ENCODE results near the gene A3GALT2. TPM values are rescaled to one million over a fixed set of nuclear protein-coding genes. Genes with fewer than 3 reads are reported as not detected.

Gene A3GALT2
- total and polyA plus RNA-seq, 9 of the 15 experiments (the other 6 are each of a cell fraction or from before 2014, with no cell fraction given) = not detected

DNA sequence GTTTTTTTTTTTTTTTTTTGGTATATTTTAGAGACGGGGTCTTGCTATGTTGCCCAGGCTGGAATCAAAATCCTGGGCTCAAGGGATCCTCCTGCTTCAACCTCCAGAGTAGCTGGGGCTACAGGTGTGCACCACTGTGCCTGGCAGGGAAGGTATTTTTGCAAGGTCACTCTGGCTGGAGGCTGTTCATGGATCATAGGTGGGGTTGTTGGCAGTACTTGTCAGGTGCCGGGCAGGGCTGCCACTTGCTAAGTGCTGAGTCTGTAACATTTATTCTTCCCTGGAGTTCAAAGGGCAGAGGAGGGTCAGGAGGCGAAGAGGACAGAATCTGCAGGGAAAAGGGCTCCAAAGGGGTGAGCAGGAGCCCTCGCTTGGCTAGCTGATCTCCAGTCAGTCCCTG is 24.1 kb downstream of the A3GALT2 start:
- in situ Hi-C loops (cut with MboI) (loop anchor here (5.0 to 10.0 kb wide), 3 partner anchors 70 to 315 kb away; no protein-coding TSS in a partner anchor), intact Hi-C loops (cut with micrococcal nuclease) (loop anchor here (10.0 kb wide), 1 partner anchor 162 kb away; no protein-coding TSS in a partner anchor)
- POLR2A ChIA-PET = no interaction called here
- TF ChIP-seq, protein P1, sequence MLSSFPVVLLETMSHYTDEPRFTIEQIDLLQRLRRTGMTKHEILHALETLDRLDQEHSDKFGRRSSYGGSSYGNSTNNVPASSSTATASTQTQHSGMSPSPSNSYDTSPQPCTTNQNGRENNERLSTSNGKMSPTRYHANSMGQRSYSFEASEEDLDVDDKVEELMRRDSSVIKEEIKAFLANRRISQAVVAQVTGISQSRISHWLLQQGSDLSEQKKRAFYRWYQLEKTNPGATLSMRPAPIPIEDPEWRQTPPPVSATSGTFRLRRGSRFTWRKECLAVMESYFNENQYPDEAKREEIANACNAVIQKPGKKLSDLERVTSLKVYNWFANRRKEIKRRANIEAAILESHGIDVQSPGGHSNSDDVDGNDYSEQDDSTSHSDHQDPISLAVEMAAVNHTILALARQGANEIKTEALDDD (IDR thresholded peaks at IDR 0.05) = no peak
- TF ChIP-seq, protein P2, sequence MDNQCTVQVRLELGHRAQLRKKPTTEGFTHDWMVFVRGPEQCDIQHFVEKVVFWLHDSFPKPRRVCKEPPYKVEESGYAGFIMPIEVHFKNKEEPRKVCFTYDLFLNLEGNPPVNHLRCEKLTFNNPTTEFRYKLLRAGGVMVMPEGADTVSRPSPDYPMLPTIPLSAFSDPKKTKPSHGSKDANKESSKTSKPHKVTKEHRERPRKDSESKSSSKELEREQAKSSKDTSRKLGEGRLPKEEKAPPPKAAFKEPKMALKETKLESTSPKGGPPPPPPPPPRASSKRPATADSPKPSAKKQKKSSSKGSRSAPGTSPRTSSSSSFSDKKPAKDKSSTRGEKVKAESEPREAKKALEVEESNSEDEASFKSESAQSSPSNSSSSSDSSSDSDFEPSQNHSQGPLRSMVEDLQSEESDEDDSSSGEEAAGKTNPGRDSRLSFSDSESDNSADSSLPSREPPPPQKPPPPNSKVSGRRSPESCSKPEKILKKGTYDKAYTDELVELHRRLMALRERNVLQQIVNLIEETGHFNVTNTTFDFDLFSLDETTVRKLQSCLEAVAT (IDR thresholded peaks at IDR 0.05) = no peak
- no peak for TF ChIP-seq JUND (IDR thresholded peaks at IDR 0.05; ENCODE audit: borderline replicate concordance, low read depth, low read length)
- TF ChIP-seq JUND (tag; IDR thresholded peaks at IDR 0.05; ENCODE audit: borderline replicate concordance, low read depth, low read length) = no peak
- peak; percentile 63 for TF ChIP-seq ZNF121 (CRISPR knock-in tag; conservative IDR thresholded peaks at IDR 0.05)
- no peak for TF ChIP-seq PHF20 (IDR thresholded peaks at IDR 0.05; ENCODE audit: partially characterized antibody)
- no peak for TF ChIP-seq ZZZ3 (IDR thresholded peaks at IDR 0.05)
- TF ChIP-seq POLR2H (tag; IDR thresholded peaks at IDR 0.05; ENCODE audit: low read depth) = no peak
- TF ChIP-seq HDGF (IDR thresholded peaks at IDR 0.05) = no peak
- TF ChIP-seq ZNF316 (IDR thresholded peaks at IDR 0.05) = 0 out of 2 replicates have a peak, but pooled peaks have one; percentile 2
- no peak for TF ChIP-seq THRA (IDR thresholded peaks at IDR 0.05)
- no peak for TF ChIP-seq RERE (CRISPR knock-in tag; IDR thresholded peaks at IDR 0.05; ENCODE audit: borderline replicate concordance)
- no peak for TF ChIP-seq ZNF23 (CRISPR knock-in tag; IDR thresholded peaks at IDR 0.05)
- TF ChIP-seq ZKSCAN8 (CRISPR knock-in tag; IDR thresholded peaks at IDR 0.05) = no peak

More for the DNA sequence above, 24.1 kb downstream of the A3GALT2 start:
- peaks cover 4% of the 10 kb centered on the region; the same call in 1 of the 2 replicates for H4K20me1 ChIP-seq (replicated peaks; ENCODE audit: control insufficient read depth, insufficient read depth, low read length)
- no peak overlapping the region for H3K9ac ChIP-seq (ENCODE audit: insufficient read depth in 1 of 2, low read depth in 2 of 2, low read length in 2 of 2)
- CTCF ChIA-PET (ENCODE audit: low intra/inter-chr PET ratio) = interaction anchor here (1.8 to 4.1 kb wide), 3 partner anchors 71 to 173 kb away, joined by 10 to 59 read pairs (median 15); no protein-coding TSS in a partner anchor
- no peak overlapping the region for H2AFZ ChIP-seq (ENCODE audit: low read depth, low read length)
- no peaks in the 10 kb centered on the region for H3K9me3 ChIP-seq (replicated peaks; ENCODE audit: control insufficient read depth, insufficient read depth, low read depth, low read length)
- BruUV-seq (replicated peaks) = no TSS peak
- H3K4me1 ChIP-seq (replicated peaks in 1 of 2; ENCODE audit: control insufficient read depth in 2 of 2, insufficient read depth in 2 of 2, low read length in 2 of 2) = peaks cover 0 to 6% of the 10 kb centered on the region in 2 experiments; a peak in 1 of 5 replicates
- no peak overlapping the region for H3K4me2 ChIP-seq (ENCODE audit: insufficient read depth, low read length)
- H3K4me3 ChIP-seq = no peak overlapping the region
- H3K27me3 ChIP-seq (ENCODE audit: control insufficient read depth in 2 of 2, insufficient read depth in 2 of 2, low read length in 2 of 2) = peaks cover 0 to 26% of the 10 kb centered on the region in 2 experiments; a peak in 3 of 5 replicates
- H3K9me1 ChIP-seq (ENCODE audit: control insufficient read depth, insufficient read depth, low read length) = no peaks in the 10 kb centered on the region
- no peak overlapping the region for H3K27ac ChIP-seq (ENCODE audit: extremely low read depth, low read depth, low read length)
- no peak for FAIRE-seq
- no peak for DNase-seq (ENCODE audit: extremely low read depth in 1 of 4, low spot score in 3 of 4)
- ATAC-seq = no peak
- no peaks in the 10 kb centered on the region for H3K79me2 ChIP-seq (ENCODE audit: control insufficient read depth, insufficient read depth, low read length)
- WGBS (ENCODE audit: insufficient coverage, low coverage, missing lambda C conversion rate) = 5% methylated on average over 4 of the region's 4 CpGs
- H3K36me3 ChIP-seq (ENCODE audit: control insufficient read depth, insufficient read depth, low read length) = no peaks in the 10 kb centered on the region
